Large intestine (tissue), 3 donors: ENCODE measurements around the gene EPS8. TPM values are rescaled to one million over a fixed set of nuclear protein-coding genes. Genes with fewer than 3 reads are reported as not detected.

Source experiments
- DNase-seq, 2 donors: peaks; one replicate each; pipeline versions ENCODE4 v3.0.0 to v3.0.0-alpha.2; 2013
- H3K27ac ChIP-seq: one replicate; pipeline ENCODE4 v1.5.1; 2013; ENCODE audit warnings: low read length
- H3K27me3 ChIP-seq: 2 replicates; pipeline ENCODE4 v1.6.1; 2013; ENCODE audit warnings: low read length; ENCODE audit not compliant: control insufficient read depth, insufficient read depth
- H3K36me3 ChIP-seq: 2 replicates; pipeline ENCODE4 v1.6.1; 2013; ENCODE audit warnings: low read length; ENCODE audit not compliant: control insufficient read depth, insufficient read depth
- H3K4me1 ChIP-seq: one replicate; pipeline ENCODE4 v1.6.1; 2013; ENCODE audit warnings: low read length; ENCODE audit not compliant: control insufficient read depth, insufficient read depth
- H3K4me3 ChIP-seq: one replicate; pipeline ENCODE4 v1.5.1; 2013; ENCODE audit warnings: low read length
- H3K9me3 ChIP-seq: one replicate; pipeline ENCODE4 v1.6.1; 2013; ENCODE audit warnings: mild to moderate bottlenecking, low read depth, low read length, moderate library complexity; ENCODE audit not compliant: control insufficient read depth
- WGBS: methylation state at CpG from one replicate; pipeline ENCODE4 v1.1.5; 2013; ENCODE audit warnings: low lambda C conversion rate; ENCODE audit not compliant: insufficient coverage; 5-methylcytosine and 5-hydroxymethylcytosine counted together
- polyA plus RNA-seq: library from polyadenylated mRNA; unstranded; fragments of 120-200 nt; gene quantifications from one replicate; pipeline ENCODE4 v1.2.1, GENCODE V29; 2013

The EPS8 gene
- polyA plus RNA-seq, 1 donor = 61.6 TPM

GRCh38 chr12:15679151-15679550, 110.0 kb downstream of the EPS8 start:
- peaks cover 2% of the 10 kb centered on the region for H3K36me3 ChIP-seq
- H3K27me3 ChIP-seq = no peaks in the 10 kb centered on the region
- H3K4me1 ChIP-seq = peaks cover 8% of the 10 kb centered on the region
- 86% methylated on average over 1 of the region's 1 CpG for WGBS
- DNase-seq = no peak
- no peak overlapping the region for H3K27ac ChIP-seq
- no peaks in the 10 kb centered on the region for H3K9me3 ChIP-seq
- H3K4me3 ChIP-seq = no peak overlapping the region

DNA sequence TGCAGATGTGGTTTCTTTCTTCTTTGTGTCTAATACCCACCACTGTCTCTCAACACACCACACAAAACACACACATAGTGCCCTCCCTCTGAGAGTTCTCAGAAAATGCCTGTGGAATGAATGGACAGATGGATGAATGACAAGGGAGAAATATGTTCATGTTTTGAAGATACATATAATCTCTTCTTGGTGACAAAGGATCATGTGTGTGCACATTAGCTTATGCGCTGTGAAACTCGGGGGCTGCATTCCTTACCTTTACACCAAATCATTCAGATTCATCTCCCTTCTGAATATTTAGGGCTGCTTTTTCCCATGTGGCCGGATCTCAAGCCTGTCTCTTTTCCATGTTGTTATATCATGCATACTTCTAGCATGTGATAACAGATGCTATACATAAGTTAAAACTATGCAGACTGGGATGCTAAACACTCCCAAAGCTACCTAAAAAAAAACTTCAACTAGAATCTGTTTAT, 111.4 kb downstream of the EPS8 start:
- Histone ChIP-seq H3K36me3 (peaks cover 2% of the 10 kb centered on the region), H3K27me3 (no peaks in the 10 kb centered on the region), H3K4me3 (no peak overlapping the region), H3K9me3 (no peaks in the 10 kb centered on the region), H3K27ac (no peak overlapping the region), H3K4me1 (peaks cover 3% of the 10 kb centered on the region)
- 86% methylated on average over 2 of the region's 3 CpGs for WGBS
- DNase-seq = no peak

DNA sequence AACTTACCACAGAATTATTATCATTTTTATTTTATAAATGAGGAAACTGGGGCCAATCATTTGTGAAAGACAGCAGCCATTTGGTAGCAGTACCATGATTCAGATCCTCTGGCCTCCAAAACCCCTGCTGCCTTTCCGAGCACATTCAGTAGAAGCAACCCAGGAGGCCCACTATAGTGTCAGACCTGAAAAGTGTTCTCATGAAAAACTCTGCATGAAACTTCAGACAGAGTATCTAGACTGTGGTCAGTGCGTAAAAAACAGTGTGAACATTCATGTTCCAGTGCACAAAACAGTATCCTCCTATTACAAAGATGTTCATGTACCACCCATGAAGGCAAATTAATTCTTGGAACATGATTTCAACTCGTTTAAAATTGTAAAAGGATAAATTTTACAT, 112.0 kb downstream of the EPS8 start:
- Histone ChIP-seq H3K4me3 (no peak overlapping the region), H3K36me3 (peaks cover 2% of the 10 kb centered on the region), H3K9me3 (no peaks in the 10 kb centered on the region), H3K27me3 (no peaks in the 10 kb centered on the region), H3K27ac (no peak overlapping the region), H3K4me1 (peaks cover 3% of the 10 kb centered on the region)
- no CpG with 5 or more reads among the region's 3 CpGs for WGBS
- no peak for DNase-seq

- no peaks in the 10 kb centered on the region for H3K27me3 ChIP-seq
- DNase-seq = no peak
- H3K36me3 ChIP-seq = peaks cover 7% of the 10 kb centered on the region
- no peak overlapping the region for H3K27ac ChIP-seq
- H3K9me3 ChIP-seq = no peaks in the 10 kb centered on the region
- WGBS = no CpG with 5 or more reads among the region's 5 CpGs
- peaks cover 13% of the 10 kb centered on the region for H3K4me1 ChIP-seq
- H3K4me3 ChIP-seq = no peak overlapping the region
Observed at GRCh38 chr12:15672671-15673270, 116.4 kb downstream of the EPS8 start.

DNA sequence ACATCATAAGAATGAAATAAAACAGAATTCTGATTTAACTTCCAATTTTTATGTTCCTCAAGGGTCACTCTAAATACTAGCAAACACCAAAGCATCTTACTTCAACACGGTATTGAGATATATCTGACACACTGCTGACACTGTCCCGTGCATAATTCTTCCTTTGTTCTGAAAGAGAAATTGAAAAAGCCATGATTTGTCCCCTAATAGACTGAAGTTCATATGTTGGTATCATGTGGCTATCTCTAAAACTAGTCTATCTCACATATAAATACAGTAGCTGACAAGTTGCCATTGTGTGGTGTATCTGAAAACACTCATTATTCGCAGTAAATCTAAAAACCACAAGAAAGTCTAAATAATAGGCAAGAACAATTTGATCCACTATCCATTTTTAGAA, 118.4 kb downstream of the EPS8 start:
- no peaks in the 10 kb centered on the region for H3K9me3 ChIP-seq
- H3K36me3 ChIP-seq = peaks cover 7% of the 10 kb centered on the region
- peak overlapping the region; percentile 49 for H3K27ac ChIP-seq
- H3K4me3 ChIP-seq = no peak overlapping the region
- DNase-seq = no peak
- H3K4me1 ChIP-seq = peaks cover 10% of the 10 kb centered on the region
- no CpG with 5 or more reads among the region's 3 CpGs for WGBS
- H3K27me3 ChIP-seq = no peaks in the 10 kb centered on the region

DNA sequence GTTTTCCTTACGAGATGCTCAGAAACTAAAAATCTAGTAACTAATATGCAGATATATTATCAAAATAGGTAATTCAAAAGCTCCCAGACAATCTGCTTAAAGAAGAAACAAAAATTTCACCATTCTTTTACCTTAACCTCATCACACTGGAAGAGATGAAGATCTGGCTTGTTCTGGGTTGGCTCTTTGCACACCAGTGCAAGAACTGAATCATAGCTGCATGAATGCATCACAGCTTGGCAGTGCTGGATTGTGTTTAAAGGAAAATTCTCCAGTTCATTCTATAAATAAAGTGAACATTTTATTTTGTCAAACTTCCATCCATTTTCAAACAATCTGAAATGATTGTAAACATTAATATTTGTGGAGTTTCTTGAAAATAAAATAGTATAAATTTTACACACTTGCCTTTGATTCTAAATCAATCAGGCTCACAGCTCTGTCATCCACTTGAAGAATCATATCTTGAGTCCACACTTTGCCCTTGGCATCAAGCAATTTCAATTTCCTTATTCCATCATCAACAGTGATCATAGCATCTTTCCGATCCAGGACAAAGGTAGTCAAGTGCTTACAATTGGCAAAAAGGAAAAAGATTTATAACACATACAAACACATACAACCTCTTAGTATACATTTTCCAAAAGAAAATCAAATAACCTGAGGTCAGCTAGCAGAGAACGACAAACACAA, 119.8 kb downstream of the EPS8 start:
- peaks cover 11% of the 10 kb centered on the region for H3K36me3 ChIP-seq
- H3K4me1 ChIP-seq = peaks cover 10% of the 10 kb centered on the region
- H3K27ac ChIP-seq = peak overlapping the region; percentile 49
- no peaks in the 10 kb centered on the region for H3K9me3 ChIP-seq
- DNase-seq = no peak
- no peak overlapping the region for H3K4me3 ChIP-seq
- H3K27me3 ChIP-seq = no peaks in the 10 kb centered on the region
- WGBS = 80% methylated on average over 2 of the region's 3 CpGs

DNA sequence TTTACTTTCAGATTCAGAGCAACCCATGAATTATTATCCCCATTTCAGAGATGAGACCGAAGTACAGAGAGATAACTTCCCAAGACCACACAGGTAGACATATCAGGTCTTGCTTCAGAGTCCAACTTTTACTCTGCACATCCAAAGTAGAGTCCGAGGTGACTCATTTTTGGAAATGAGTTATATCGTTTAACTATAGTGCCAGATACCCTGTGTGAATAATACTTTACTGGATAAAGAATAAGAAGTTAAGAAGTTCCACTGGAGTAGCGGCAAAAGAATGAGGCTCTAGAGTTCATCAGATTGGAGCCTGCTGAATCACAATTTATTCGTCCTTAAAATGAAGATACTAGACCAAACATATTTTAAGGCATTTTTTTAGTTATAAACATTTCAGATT, 124.7 kb downstream of the EPS8 start:
- H3K36me3 ChIP-seq = peaks cover 27% of the 10 kb centered on the region
- peaks cover 7% of the 10 kb centered on the region for H3K4me1 ChIP-seq
- no peaks in the 10 kb centered on the region for H3K9me3 ChIP-seq
- peak in 1 of 2 donors; percentile 49 for DNase-seq
- WGBS = 100% methylated on average over 1 of the region's 5 CpGs
- H3K4me3 ChIP-seq = no peak overlapping the region
- H3K27me3 ChIP-seq = no peaks in the 10 kb centered on the region
- H3K27ac ChIP-seq = no peak overlapping the region

GRCh38 chr12:15662983-15663659, 126.1 kb downstream of the EPS8 start:
- Histone ChIP-seq H3K27me3 (no peaks in the 10 kb centered on the region), H3K4me3 (no peak overlapping the region), H3K36me3 (peaks cover 33% of the 10 kb centered on the region), H3K9me3 (no peaks in the 10 kb centered on the region), H3K4me1 (no peaks in the 10 kb centered on the region), H3K27ac (no peak overlapping the region)
- 87% methylated on average over 3 of the region's 5 CpGs for WGBS
- DNase-seq = no peak

- Histone ChIP-seq H3K27me3 (no peaks in the 10 kb centered on the region), H3K9me3 (no peaks in the 10 kb centered on the region), H3K4me3 (no peak overlapping the region), H3K27ac (no peak overlapping the region), H3K4me1 (no peaks in the 10 kb centered on the region), H3K36me3 (peaks cover 36% of the 10 kb centered on the region)
- no peak for DNase-seq
- WGBS = 67% methylated on average over 2 of the region's 3 CpGs
Observed at GRCh38 chr12:15662303-15662980, 126.7 kb downstream of the EPS8 start.

GRCh38 chr12:15651371-15651770, 137.8 kb downstream of the EPS8 start:
- Histone ChIP-seq H3K36me3 (peaks cover 32% of the 10 kb centered on the region), H3K27ac (no peak overlapping the region), H3K27me3 (no peaks in the 10 kb centered on the region), H3K4me1 (no peaks in the 10 kb centered on the region), H3K4me3 (no peak overlapping the region), H3K9me3 (no peaks in the 10 kb centered on the region)
- WGBS = 100% methylated on average over 1 of the region's 2 CpGs
- DNase-seq = no peak
